Suprapubic skin (tissue), 3 donors: ENCODE data around the gene VIPAS39.

ENCODE experiments used
- CTCF ChIP-seq, 2 donors: fragments of 200-600 bp in 1 of 2; fragments of 450-650 bp in 1 of 2; sonication (generic) in 1 of 2; IDR thresholded peaks; one replicate each; pipeline ENCODE4 v1.5.1; 2016 to 2019; ENCODE audit warnings: antibody characterized with exemption in 2 of 2, mild to moderate bottlenecking in 1 of 2, moderate library complexity in 1 of 2
- POLR2A ChIP-seq, 2 donors: fragments of 450-650 bp; IDR thresholded peaks; one replicate each; pipeline ENCODE4 v1.6.1; 2017; ENCODE audit warnings: antibody characterized with exemption in 2 of 2, mild to moderate bottlenecking in 2 of 2, moderate library complexity in 2 of 2

GRCh38 chr14:77503138-77503537 lies 45.7 kb upstream of the VIPAS39 start:
- TF ChIP-seq CTCF (IDR thresholded peaks at IDR 0.05) = no peak
- no peak for TF ChIP-seq POLR2A (IDR thresholded peaks at IDR 0.05)
